Sigmoid colon (tissue), 4 donors: Measurements from ENCODE around the gene TRIM8.

Source experiments
- EP300 ChIP-seq, 4 donors: sonication (generic); formaldehyde crosslinking; IDR thresholded peaks; one replicate each; pipeline ENCODE4 v1.6.1; 2017; ENCODE audit warnings: antibody characterized with exemption in 4 of 4
- POLR2A ChIP-seq, 2 donors: fragments of 450-650 bp; IDR thresholded peaks; one replicate each; pipeline ENCODE4 v1.6.1; 2016; ENCODE audit warnings: antibody characterized with exemption in 2 of 2, mild to moderate bottlenecking in 2 of 2, moderate library complexity in 2 of 2
- POLR2AphosphoS5 ChIP-seq, 4 donors: sonication (generic); formaldehyde crosslinking; IDR thresholded peaks; one replicate each; pipeline ENCODE4 v1.6.1; 2017; ENCODE audit warnings: antibody characterized with exemption in 4 of 4
- TF ChIP-seq, protein P1 (sequence below), 4 experiments: fragments of 450-650 bp in 3 of 4; fragments of 200-600 bp in 1 of 4; IDR thresholded peaks; one replicate each; pipeline ENCODE4 v1.5.1; 2016 to 2019; ENCODE audit warnings: antibody characterized with exemption in 4 of 4, mild to moderate bottlenecking in 3 of 4, moderate library complexity in 2 of 4

DNA sequence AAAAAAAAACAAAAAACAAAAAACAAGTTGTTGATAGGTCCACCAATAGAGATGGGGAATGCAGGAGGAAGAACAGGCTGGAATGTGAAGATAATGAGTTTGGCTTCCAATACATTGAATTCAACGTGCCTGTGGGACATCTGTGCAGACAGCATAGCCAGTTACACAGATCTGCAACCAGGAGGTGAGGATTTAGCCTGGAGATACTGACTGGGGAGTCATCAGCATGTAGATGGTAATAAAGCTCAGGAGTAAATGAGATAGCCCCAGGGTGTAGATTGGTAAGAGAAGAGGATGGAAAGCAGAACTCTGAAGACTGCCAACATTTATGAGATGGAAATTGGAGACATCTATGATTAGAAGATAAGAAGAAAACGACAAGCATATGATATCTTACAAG lies 4.7 kb upstream of the TRIM8 start:
- no peak for TF ChIP-seq POLR2A (IDR thresholded peaks at IDR 0.05)
- TF ChIP-seq, protein P1, sequence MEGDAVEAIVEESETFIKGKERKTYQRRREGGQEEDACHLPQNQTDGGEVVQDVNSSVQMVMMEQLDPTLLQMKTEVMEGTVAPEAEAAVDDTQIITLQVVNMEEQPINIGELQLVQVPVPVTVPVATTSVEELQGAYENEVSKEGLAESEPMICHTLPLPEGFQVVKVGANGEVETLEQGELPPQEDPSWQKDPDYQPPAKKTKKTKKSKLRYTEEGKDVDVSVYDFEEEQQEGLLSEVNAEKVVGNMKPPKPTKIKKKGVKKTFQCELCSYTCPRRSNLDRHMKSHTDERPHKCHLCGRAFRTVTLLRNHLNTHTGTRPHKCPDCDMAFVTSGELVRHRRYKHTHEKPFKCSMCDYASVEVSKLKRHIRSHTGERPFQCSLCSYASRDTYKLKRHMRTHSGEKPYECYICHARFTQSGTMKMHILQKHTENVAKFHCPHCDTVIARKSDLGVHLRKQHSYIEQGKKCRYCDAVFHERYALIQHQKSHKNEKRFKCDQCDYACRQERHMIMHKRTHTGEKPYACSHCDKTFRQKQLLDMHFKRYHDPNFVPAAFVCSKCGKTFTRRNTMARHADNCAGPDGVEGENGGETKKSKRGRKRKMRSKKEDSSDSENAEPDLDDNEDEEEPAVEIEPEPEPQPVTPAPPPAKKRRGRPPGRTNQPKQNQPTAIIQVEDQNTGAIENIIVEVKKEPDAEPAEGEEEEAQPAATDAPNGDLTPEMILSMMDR (IDR thresholded peaks at IDR 0.05) = no peak
- no peak for TF ChIP-seq POLR2AphosphoS5 (IDR thresholded peaks at IDR 0.05)
- TF ChIP-seq EP300 (IDR thresholded peaks at IDR 0.05) = no peak
